Measurements from ENCODE around the gene CPD.

GRCh38 chr17:30405161-30405560, 26.4 kb downstream of the CPD start:
- no peak for TF ChIP-seq RARB (CRISPR knock-in tag; IDR thresholded peaks at IDR 0.05)
- TF ChIP-seq EP300 (IDR thresholded peaks at IDR 0.05): no peak
- TF ChIP-seq RFX5 (IDR thresholded peaks at IDR 0.05): no peak
